Loucy (cell line): ENCODE measurements around the gene KLF2.

ENCODE experiments used
- H2AFZ ChIP-seq: fragments of 200-600 bp; sonication (generic); 2 replicates; pipeline ENCODE4 v1.6.0; 2016; ENCODE audit warnings: antibody characterized with exemption, mild to moderate bottlenecking, low read length, moderate library complexity
- H3F3A ChIP-seq: fragments of 200-600 bp; 2 replicates; pipeline ENCODE4 v1.6.0; 2016; ENCODE audit warnings: antibody characterized with exemption, low read depth, mild to moderate bottlenecking
- H3K27me3 ChIP-seq: fragments of 200-600 bp; sonication (generic); 2 replicates; pipeline ENCODE4 v1.6.1; 2014; ENCODE audit warnings: low read length, mild to moderate bottlenecking; ENCODE audit not compliant: insufficient read depth, poor library complexity, severe bottlenecking
- H3K36me3 ChIP-seq: fragments of 200-600 bp; sonication (generic); 2 replicates; pipeline ENCODE4 v1.6.1; 2016; ENCODE audit warnings: low read length; ENCODE audit not compliant: insufficient read depth
- H3K4me1 ChIP-seq: fragments of 200-600 bp; sonication (generic); 2 replicates; pipeline ENCODE4 v1.5.1; 2014; ENCODE audit warnings: low read length, mild to moderate bottlenecking; ENCODE audit not compliant: insufficient read depth, poor library complexity, severe bottlenecking
- H3K4me2 ChIP-seq: fragments of 200-600 bp; sonication (generic); 2 replicates; pipeline ENCODE4 v1.6.0; 2014; ENCODE audit warnings: antibody characterized with exemption, low read length, low read depth, mild to moderate bottlenecking; ENCODE audit not compliant: poor library complexity, severe bottlenecking
- H3K4me3 ChIP-seq: fragments of 200-600 bp; sonication (generic); 2 replicates; pipeline ENCODE4 v1.5.1; 2014; ENCODE audit warnings: low read length, mild to moderate bottlenecking, mixed read lengths; ENCODE audit not compliant: poor library complexity, severe bottlenecking
- H3K79me2 ChIP-seq: fragments of 200-600 bp; sonication (generic); 2 replicates; pipeline ENCODE4 v1.6.1; 2014; ENCODE audit warnings: low read length; ENCODE audit not compliant: insufficient read depth
- H3K9ac ChIP-seq: fragments of 200-600 bp; sonication (generic); 2 replicates; pipeline ENCODE4 v1.6.0; 2014; ENCODE audit warnings: mild to moderate bottlenecking, low read depth, low read length, moderate library complexity; ENCODE audit not compliant: poor library complexity, severe bottlenecking
- H3K9me2 ChIP-seq: fragments of 200-600 bp; sonication (generic); replicated peaks from 2 replicates; pipeline ENCODE4 v1.6.1; 2016; ENCODE audit warnings: low read depth, low read length, mixed read lengths
- H3K9me3 ChIP-seq: fragments of 200-600 bp; sonication (generic); 2 replicates; pipeline ENCODE4 v1.6.1; 2014; ENCODE audit warnings: mild to moderate bottlenecking, antibody characterized with exemption, low read length, low read depth; ENCODE audit not compliant: insufficient read depth
- H4K20me1 ChIP-seq: fragments of 200-600 bp; sonication (generic); 2 replicates; pipeline ENCODE4 v1.6.0; 2014; ENCODE audit warnings: antibody characterized with exemption, low read length, mild to moderate bottlenecking; ENCODE audit not compliant: insufficient read depth, poor library complexity, severe bottlenecking
- EZH2phosphoT487 ChIP-seq: fragments of 200-600 bp; IDR thresholded peaks from 2 replicates; pipeline ENCODE4 v1.6.1; 2018; ENCODE audit warnings: antibody characterized with exemption, mild to moderate bottlenecking, moderate library complexity, borderline replicate concordance
- TF ChIP-seq, protein P1 (sequence below): fragments of 200-600 bp; sonication (generic); conservative IDR thresholded peaks from 2 replicates; pipeline ENCODE4 v1.5.1; 2014; ENCODE audit warnings: mild to moderate bottlenecking, antibody characterized with exemption, low read length

The KLF2 gene

DNA sequence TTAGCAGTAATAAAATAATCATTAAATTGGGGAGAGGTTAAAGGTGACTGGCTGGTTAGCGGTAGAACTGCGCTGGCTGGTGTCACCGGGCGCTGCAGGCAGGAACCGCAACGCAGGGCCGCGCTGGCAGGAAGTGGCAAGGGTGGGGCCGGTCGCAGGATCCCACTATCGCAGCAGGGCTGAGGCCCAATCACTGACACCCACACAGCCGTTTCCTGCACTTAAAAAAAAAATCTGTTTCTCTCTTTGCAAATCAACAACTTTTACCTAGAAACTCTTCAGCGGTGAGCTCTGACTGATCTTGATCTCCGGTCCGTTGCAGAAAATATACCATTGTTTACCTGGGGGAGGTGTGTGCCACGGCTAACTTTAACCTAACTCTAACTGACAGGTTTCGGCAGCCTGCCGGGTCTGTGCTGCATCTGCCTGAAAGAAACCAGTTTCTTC, 46.9 kb downstream of the KLF2 start:
- Histone ChIP-seq H3K36me3 (peaks cover 19% of the 10 kb centered on the region; the same call in 1 of the 2 replicates), H3K4me1 (peaks cover 73% of the 10 kb centered on the region), H3K9me2 (no peaks in the 10 kb centered on the region), H3K9ac (peak overlapping the region; percentile 35), H3K79me2 (no peaks in the 10 kb centered on the region), H4K20me1 (no peaks in the 10 kb centered on the region), H3K27me3 (no peaks in the 10 kb centered on the region), H2AFZ (no peak overlapping the region), H3K4me3 (peak overlapping the region; percentile 55), H3F3A (peaks cover 3% of the 10 kb centered on the region; the same call in 1 of the 2 replicates), H3K9me3 (no peaks in the 10 kb centered on the region), H3K4me2 (peak overlapping the region; percentile 75)
- TF ChIP-seq, protein P1, sequence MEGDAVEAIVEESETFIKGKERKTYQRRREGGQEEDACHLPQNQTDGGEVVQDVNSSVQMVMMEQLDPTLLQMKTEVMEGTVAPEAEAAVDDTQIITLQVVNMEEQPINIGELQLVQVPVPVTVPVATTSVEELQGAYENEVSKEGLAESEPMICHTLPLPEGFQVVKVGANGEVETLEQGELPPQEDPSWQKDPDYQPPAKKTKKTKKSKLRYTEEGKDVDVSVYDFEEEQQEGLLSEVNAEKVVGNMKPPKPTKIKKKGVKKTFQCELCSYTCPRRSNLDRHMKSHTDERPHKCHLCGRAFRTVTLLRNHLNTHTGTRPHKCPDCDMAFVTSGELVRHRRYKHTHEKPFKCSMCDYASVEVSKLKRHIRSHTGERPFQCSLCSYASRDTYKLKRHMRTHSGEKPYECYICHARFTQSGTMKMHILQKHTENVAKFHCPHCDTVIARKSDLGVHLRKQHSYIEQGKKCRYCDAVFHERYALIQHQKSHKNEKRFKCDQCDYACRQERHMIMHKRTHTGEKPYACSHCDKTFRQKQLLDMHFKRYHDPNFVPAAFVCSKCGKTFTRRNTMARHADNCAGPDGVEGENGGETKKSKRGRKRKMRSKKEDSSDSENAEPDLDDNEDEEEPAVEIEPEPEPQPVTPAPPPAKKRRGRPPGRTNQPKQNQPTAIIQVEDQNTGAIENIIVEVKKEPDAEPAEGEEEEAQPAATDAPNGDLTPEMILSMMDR = no peak
- no peak for TF ChIP-seq EZH2phosphoT487

DNA sequence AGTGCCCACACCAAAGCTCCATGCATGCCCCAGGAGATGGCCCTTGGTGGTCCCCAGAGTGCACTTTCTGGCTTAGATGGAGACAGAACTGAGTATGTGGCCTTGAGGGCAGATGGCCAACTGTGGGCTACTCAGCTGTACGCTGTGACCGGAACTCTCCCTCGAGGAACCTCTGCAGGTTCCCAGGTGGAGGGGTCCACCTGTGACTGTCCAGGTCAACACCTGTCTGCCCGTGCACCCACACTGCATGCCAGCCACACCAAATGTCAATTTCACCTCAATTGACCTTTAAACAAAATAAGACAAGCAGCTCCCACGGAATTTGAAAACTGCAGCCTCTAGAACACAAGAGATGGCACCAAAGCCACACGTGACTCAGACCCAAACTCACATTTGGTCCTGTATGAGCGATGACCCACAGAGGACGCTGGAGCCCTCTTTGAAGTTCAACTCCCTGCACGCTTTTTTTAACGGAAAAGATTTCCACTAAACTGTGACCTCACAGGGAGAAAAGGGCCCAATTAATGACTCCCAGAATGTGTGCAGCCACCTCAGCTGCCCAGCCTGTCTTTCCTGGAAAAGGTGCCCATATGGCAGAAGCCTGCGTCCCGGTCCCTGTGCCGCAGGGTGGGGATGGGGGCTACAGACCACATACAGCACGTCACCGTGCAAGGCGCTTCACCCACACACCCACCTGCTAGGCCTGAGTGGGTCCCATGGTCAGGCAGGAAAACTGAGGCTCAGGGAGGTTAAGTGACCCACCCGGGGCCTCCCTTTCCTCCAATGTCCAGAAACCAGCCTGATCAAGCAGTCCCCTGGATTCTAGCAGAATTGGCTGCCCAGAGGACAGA, 47.7 kb downstream of the KLF2 start:
- Histone ChIP-seq H3K4me3 (peak overlapping the region; percentile 55), H3F3A (no peaks in the 10 kb centered on the region), H3K4me1 (peaks cover 66% of the 10 kb centered on the region), H3K27me3 (no peaks in the 10 kb centered on the region), H2AFZ (no peak overlapping the region), H3K36me3 (peaks cover 19% of the 10 kb centered on the region; the same call in 1 of the 2 replicates), H3K4me2 (peak overlapping the region; percentile 75), H3K9me3 (no peaks in the 10 kb centered on the region), H3K9me2 (no peaks in the 10 kb centered on the region), H4K20me1 (no peaks in the 10 kb centered on the region), H3K79me2 (no peaks in the 10 kb centered on the region), H3K9ac (peak overlapping the region; percentile 31)
- TF ChIP-seq, protein P1 = no peak
- TF ChIP-seq EZH2phosphoT487 = no peak

DNA sequence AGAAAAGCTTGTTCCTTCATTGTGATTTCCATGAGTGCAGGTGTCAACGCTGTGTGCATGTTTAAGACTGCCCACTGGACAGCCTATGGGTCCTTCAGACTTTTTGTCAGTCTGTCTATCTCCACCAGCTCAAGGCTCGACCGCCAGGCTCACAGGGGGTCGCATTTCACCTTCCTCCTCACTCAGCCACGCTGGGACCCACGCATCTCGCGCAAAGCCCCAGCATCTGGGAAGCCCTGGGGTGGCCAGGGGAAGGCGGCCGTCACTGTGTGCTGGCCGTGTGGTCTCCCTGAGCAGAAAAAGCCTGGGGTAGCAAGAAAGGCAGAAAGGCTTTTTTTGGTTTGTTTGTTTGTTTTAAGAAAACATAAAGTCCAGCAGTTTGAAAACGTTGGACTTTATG, 48.5 kb downstream of the KLF2 start:
- Histone ChIP-seq H3F3A (no peaks in the 10 kb centered on the region), H3K4me3 (no peak overlapping the region), H3K9me2 (no peaks in the 10 kb centered on the region), H3K4me1 (peaks cover 58% of the 10 kb centered on the region), H3K9ac (no peak overlapping the region), H3K4me2 (no peak overlapping the region), H3K9me3 (no peaks in the 10 kb centered on the region), H2AFZ (no peak overlapping the region), H3K27me3 (no peaks in the 10 kb centered on the region), H3K36me3 (peaks cover 19% of the 10 kb centered on the region; the same call in 1 of the 2 replicates), H3K79me2 (no peaks in the 10 kb centered on the region), H4K20me1 (no peaks in the 10 kb centered on the region)
- TF ChIP-seq, protein P1 = no peak
- TF ChIP-seq EZH2phosphoT487 = no peak
